Right atrium auricular region (tissue), 2 donors: Measurements from ENCODE around the gene MIAT. TPM values are rescaled to one million over a fixed set of nuclear protein-coding genes. Genes with fewer than 3 reads are reported as not detected.
A peak's percentile ranks its signal among the peaks of the same experiment; 100 is the strongest.

Experiments
- DNase-seq: peaks from one replicate; pipeline ENCODE4 v3.0.0-alpha.2; 2019; ENCODE audit warnings: low spot score
- H3K27ac ChIP-seq, 2 donors: fragments of 200-600 bp; sonication (generic); 1 replicate in 1 of 2; 2 replicates in 1 of 2; pipeline ENCODE4 v1.5.1; 2016 to 2019
- H3K27me3 ChIP-seq, 2 donors: fragments of 200-600 bp; sonication (generic); one replicate each; pipeline versions ENCODE4 v1.5.1 to v1.6.0; 2017 to 2019
- H3K36me3 ChIP-seq: fragments of 200-600 bp; sonication (generic); one replicate; pipeline ENCODE4 v1.5.1; 2016
- H3K4me1 ChIP-seq, 2 donors: fragments of 200-600 bp; sonication (generic); one replicate each; pipeline versions ENCODE4 v1.5.1 to v1.6.0; 2017 to 2019
- H3K4me3 ChIP-seq, 2 donors: fragments of 200-600 bp; sonication (generic); 1 replicate in 1 of 2; 2 replicates in 1 of 2; pipeline ENCODE4 v1.5.1; 2017 to 2019; ENCODE audit warnings: mild to moderate bottlenecking in 1 of 2, moderate library complexity in 1 of 2
- H3K9me3 ChIP-seq, 2 donors: fragments of 200-600 bp; sonication (generic); one replicate each; pipeline ENCODE4 v1.5.1; 2019
- total RNA-seq, 2 donors: library from RNA; depleted of rRNA; stranded (reverse); fragments of >200 nt; gene quantifications; one replicate each; pipeline ENCODE4 v1.1.0, GENCODE V29; 2016
- TF ChIP-seq, protein P1 (sequence below), 2 donors: fragments of 200-600 bp; sonication (generic); IDR thresholded peaks; one replicate each; pipeline ENCODE4 v1.5.1; 2019; ENCODE audit warnings: antibody characterized with exemption in 2 of 2

MIAT gene
- total RNA-seq, 2 donors from 2014 or later = 0.19 to 2.0 TPM

DNA sequence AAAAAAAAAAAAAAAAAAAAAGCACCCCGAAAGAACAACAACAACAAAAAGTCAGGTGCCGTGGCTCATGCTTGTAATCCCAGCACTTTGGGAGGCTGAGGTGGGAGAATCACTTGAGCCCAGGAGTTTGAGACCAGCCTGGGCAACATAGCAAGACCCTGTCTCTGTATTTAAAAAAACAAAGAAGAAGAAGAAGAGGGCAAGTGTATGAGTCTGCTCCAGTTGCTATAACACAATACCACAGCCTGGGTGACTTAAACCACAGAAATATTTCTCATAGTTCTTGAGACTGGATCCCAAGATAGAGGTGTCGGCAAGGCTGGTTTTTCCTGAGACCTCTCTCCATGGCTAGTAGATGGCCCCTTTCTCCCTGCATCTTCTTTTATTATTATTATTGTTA, 23.2 kb upstream of the MIAT start:
- TF ChIP-seq, protein P1, sequence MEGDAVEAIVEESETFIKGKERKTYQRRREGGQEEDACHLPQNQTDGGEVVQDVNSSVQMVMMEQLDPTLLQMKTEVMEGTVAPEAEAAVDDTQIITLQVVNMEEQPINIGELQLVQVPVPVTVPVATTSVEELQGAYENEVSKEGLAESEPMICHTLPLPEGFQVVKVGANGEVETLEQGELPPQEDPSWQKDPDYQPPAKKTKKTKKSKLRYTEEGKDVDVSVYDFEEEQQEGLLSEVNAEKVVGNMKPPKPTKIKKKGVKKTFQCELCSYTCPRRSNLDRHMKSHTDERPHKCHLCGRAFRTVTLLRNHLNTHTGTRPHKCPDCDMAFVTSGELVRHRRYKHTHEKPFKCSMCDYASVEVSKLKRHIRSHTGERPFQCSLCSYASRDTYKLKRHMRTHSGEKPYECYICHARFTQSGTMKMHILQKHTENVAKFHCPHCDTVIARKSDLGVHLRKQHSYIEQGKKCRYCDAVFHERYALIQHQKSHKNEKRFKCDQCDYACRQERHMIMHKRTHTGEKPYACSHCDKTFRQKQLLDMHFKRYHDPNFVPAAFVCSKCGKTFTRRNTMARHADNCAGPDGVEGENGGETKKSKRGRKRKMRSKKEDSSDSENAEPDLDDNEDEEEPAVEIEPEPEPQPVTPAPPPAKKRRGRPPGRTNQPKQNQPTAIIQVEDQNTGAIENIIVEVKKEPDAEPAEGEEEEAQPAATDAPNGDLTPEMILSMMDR (IDR thresholded peaks at IDR 0.05) = no peak

DNA sequence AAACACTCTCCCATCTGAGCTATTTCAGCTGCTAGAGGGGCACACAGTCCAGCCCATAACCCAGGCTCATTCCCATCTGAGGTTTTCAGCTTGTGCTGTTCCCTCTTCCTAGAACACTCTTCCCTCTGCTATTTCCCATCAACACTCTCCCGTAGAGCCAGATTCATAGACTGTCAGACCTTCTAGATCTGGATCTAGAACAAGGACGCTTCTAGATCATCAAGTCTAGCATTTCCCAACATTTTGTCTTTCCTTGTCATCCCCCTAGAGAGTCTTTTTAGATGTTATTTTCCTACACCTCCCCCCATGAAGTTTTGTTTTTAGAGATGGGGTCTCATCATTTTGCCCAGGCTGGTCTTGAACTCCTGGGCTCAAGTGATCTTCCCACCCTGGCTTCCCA, 22.3 kb upstream of the MIAT start:
- no peak for DNase-seq
- no peaks in the 10 kb centered on the region for H3K27me3 ChIP-seq
- no peaks in the 10 kb centered on the region for H3K4me1 ChIP-seq
- TF ChIP-seq, protein P1 (IDR thresholded peaks at IDR 0.05) = no peak
- no peak overlapping the region for H3K27ac ChIP-seq
- no peak overlapping the region for H3K4me3 ChIP-seq
- H3K36me3 ChIP-seq = no peaks in the 10 kb centered on the region
- H3K9me3 ChIP-seq = no peaks in the 10 kb centered on the region

More for the DNA sequence above, 23.2 kb upstream of the MIAT start:
- H3K4me1 ChIP-seq = no peaks in the 10 kb centered on the region
- no peaks in the 10 kb centered on the region for H3K27me3 ChIP-seq
- no peaks in the 10 kb centered on the region for H3K9me3 ChIP-seq
- no peak overlapping the region for H3K4me3 ChIP-seq
- DNase-seq = no peak
- no peaks in the 10 kb centered on the region for H3K36me3 ChIP-seq
- H3K27ac ChIP-seq = no peak overlapping the region

DNA sequence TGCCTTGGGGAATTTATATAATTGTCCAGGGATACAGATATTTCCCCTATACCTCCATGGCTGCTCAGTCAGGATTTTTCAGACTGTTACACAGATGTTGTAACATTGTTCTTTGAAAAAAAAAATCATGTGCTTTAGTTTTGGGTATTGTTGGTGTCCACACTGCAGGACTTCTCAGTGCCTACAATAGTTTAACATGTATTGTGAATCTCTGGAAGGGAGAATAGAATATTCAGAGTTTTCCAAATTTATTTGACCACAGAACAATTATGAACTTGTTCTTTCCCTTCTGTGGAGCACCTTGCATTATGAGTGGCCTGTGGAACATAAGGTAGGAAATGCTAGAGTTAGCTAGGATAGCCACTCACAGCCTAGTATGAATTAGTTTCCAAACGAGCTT, 21.1 kb upstream of the MIAT start:
- Histone ChIP-seq H3K4me1 (no peaks in the 10 kb centered on the region), H3K4me3 (no peak overlapping the region), H3K36me3 (no peaks in the 10 kb centered on the region), H3K9me3 (no peaks in the 10 kb centered on the region), H3K27ac (no peak overlapping the region), H3K27me3 (no peaks in the 10 kb centered on the region)
- no peak for DNase-seq
- TF ChIP-seq, protein P1 (IDR thresholded peaks at IDR 0.05) = no peak

DNA sequence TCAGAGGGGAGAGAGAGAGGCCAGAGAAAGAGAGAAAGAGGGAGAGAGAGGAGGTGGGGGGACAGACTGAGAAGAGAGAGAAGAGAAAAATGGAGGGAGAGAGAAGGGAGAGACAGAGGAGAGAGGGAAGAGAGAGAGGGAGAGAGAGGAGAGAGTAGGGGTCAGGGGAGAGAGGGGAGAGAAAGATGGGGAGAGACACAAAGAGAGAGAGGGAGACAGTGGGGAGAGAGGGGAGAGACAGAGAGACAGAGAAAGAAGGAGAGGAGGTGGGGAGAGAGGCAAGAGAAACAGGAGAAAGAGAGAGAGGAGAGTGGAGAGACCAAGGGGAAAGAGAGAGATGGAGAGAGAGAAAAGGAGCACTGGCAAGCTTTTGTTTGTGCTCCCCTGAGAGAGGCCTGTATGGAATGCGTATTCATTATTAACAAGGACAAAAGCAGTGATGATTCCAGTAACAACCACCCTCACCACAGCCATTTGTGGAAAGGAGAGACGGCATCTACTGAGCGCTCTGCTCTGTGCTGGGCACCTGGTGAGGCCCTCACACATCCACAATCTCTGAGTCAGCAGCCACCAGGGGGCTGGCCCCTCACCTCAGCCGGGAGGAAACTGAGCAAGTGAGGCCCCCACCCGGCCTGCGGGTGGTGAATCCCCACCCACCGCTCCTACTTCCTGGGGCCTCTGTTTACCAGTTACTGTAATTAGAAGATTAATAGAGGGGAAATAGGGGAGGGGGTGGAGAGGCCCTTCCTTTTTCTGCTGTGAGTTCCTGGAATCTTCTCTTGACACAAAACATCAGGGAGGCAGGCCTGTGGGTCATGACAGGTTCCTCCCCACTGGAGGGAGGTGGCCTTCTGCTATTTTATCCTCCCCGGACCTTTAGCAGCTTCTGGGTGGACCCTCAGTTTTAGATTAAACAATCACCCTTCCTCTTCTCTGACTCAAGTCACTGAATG, 14.6 kb upstream of the MIAT start:
- no peaks in the 10 kb centered on the region for H3K36me3 ChIP-seq
- no peak for DNase-seq
- H3K4me3 ChIP-seq = no peak overlapping the region
- H3K4me1 ChIP-seq = peaks cover 0 to 15% of the 10 kb centered on the region in 2 donors
- no peaks in the 10 kb centered on the region for H3K27me3 ChIP-seq
- peak overlapping the region; percentile 11 to 39 for H3K27ac ChIP-seq
- no peaks in the 10 kb centered on the region for H3K9me3 ChIP-seq
- TF ChIP-seq, protein P1 (IDR thresholded peaks at IDR 0.05) = no peak

DNA sequence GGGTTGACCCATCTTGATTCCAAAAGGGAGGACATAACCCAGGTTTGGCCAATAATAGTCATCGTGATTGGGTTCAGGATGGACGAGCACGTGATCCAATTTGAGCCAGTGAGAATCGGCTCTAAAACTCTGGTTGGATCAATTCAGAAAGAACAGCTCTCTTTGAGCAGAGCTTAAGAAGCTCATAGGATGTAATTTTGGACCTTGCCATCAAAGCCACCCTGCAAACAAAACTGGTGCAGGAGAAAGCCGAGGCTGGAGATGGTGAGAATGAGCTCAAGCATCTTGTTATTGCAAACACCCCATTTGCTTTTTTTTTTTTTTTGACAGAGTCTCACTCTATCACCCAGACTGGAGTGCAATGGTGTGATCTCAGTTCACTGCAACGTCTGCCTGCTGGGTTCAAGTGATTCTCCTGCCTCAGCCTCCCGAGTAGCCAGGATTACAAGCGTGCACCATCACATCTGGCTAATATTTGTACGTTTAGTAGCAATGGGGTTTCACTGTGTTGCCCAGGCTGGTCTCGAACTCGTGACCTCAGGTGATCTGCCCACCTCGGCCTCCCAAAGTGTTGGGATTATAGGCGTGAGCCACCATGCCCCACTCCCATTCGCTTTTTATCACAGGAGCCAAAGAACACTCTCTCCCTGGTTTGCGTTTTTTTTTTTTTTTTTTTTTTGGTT, 13.8 kb upstream of the MIAT start:
- TF ChIP-seq, protein P1 (IDR thresholded peaks at IDR 0.05) = no peak
- no peaks in the 10 kb centered on the region for H3K36me3 ChIP-seq
- H3K4me3 ChIP-seq = no peak overlapping the region
- no peaks in the 10 kb centered on the region for H3K27me3 ChIP-seq
- H3K9me3 ChIP-seq = no peaks in the 10 kb centered on the region
- peaks cover 0 to 15% of the 10 kb centered on the region in 2 donors for H3K4me1 ChIP-seq
- no peak for DNase-seq
- peak overlapping the region in 1 of 2 donors; percentile 11 for H3K27ac ChIP-seq
